Fibroblast of skin of scalp (primary cell): ENCODE data around the gene BAIAP3.
"Not testable (repeated sequence)": the region's sequence is repeated elsewhere in the genome, so short reads cannot be mapped to it uniquely, and the experiment has no call there.

Experiments used
- DNase-seq: peaks from one replicate; pipeline ENCODE4 v3.0.0-alpha.2; 2013

BAIAP3 gene

DNA sequence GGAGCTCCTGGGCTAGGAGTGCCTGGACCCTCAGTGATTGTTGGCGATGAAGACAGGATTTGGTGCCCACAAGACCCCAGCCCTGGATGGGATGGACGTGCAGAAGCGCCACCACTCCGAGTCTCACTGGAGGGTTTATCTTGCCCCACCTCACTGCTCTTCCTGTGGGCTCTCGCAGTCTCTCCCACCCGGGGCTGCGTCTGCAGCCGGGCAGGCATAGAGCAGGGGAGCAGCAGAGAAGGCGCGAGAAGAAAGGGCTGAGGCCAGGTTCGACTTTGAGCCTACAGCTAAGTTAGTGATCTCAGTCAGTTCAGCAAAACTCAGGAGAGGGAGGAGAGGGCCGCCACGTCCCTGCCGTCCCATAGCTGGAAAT, 17.4 kb upstream of the BAIAP3 start:
- DNase-seq = no peak

DNA sequence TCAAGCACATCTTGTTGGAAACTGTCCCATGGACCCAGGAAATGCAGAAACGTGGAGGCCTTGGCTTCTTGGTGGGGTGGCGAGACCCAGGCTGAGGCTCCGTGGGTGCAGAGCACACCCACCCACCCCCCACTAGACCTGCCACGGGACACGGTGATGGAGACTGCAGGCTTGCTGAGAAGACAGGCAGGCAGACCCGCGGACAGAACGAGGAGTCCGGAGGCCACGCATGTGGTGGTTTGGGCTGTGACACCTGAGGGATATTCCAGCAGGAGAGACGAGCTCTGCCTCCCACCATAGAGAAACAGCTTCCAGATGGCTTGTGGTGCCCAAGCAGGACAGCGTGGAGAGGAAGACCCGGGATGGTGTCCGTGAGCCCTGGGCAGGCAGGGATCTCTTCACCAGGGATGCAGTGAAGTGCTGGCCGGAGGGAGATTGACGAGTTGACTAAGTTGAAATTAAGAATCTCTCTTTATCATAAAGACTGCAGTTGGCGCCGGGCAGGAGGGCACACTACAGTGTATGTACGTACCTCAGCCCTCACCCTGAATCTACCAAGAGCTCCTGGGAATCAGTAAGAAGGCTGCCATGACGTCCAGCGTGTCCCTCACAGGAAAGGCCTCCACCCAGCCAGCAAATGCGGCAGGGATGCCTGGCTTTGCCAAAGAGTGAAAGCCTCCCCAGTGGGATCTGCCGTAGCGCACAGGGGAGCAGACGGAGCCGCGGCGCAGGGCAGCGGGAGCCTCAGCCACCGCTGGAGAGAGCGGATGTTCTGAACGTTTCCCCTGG, 15.8 kb upstream of the BAIAP3 start:
- DNase-seq = no peak

DNA sequence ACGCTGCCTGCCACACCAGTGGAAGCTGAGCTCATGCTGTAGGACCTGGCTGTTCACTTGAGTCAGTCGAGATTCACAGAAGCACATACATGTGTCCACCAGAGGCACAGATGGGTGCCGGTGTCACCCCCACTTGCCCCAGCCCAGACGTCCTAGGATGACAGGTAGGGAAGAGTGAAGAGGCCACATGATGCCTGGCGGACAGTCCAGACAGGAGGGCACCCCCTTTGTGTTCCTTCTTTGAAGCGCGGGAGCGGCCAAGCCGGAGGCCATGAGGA, 15.2 kb upstream of the BAIAP3 start:
- no peak for DNase-seq

DNA sequence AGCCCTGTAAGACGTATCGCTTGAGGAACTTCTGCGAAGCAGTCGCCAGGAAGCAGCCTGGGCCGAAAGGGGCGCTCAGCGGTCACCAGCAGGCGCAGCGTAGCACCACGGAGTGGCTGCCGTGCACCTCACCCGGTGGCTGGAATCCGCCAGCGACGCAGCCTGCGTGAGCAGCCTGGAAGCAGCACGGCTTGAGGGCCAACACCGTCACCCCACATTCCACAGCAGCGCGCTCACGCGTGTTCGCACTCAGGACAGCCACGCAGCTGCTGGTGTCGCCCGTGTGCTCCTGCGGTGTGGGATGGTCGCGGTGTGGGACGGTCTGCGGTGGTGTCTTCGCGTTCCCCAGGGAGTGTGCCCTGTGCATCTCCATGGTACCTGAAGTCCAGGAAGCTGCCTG, 14.4 kb upstream of the BAIAP3 start:
- DNase-seq = no peak

DNA sequence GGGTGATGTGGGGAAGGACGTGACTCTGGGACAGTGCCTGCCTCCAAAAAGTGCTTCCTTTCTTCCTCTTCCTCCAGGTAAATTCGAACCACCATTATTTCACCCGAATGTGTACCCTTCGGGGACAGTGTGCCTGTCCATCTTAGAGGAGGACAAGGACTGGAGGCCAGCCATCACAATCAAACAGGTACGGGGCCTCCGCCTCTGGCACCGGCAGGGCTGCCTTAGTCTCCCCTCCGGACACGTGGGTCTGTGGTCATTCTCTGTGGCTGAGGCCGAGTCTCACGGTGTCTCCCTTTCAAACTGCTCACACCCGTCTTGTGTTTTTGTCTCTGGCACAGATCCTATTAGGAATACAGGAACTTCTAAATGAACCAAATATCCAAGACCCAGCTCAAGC, 13.3 kb upstream of the BAIAP3 start:
- no peak for DNase-seq

DNA sequence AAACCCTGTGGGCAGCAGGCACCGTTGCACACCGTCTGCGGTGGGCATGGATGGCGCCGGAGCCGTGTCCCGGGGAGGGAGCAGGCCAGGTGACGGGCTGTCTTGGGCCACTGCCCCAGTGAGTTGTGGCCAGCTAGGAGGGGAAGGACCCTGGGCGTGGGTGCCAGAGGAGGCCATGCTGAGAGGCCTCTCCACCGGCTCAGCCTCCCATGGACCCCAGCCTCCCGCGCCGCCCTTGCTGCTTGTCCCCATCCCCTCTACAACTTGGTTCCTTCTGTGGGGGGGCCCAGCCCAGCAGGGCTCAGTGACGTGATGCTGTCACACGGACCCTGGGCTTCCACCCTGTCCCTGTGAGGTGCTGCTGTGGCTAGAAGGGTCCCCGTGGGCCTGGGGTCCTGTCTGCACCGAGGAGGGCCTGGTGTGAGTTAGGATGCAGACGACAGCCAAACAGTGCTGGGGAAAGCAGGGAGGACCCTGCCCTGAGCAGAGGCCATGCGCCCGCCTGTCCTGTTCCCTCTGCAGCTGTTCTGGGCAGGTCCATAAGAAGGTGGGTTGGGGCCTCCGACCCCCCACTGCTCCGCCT, 12.7 kb upstream of the BAIAP3 start:
- DNase-seq = no peak

DNA sequence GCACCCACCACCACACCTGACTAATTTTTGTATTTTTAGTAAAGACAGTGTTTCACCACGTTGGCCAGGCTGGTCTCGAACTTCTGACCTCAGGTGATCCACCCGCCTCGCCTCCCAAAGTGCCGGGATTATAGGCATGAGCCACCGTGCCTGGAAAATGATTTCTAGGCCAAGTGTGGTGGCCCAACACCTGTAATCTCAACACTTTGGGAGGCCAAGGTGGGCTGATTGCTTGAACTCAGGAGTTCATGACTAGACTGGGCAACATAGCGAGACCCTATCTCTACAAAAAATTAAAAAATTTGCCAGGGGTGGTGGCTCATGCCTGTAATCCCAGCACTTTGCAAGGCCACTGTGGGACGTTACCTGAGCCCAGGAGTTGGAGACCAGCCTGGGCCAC, 11.0 kb upstream of the BAIAP3 start:
- no peak for DNase-seq

DNA sequence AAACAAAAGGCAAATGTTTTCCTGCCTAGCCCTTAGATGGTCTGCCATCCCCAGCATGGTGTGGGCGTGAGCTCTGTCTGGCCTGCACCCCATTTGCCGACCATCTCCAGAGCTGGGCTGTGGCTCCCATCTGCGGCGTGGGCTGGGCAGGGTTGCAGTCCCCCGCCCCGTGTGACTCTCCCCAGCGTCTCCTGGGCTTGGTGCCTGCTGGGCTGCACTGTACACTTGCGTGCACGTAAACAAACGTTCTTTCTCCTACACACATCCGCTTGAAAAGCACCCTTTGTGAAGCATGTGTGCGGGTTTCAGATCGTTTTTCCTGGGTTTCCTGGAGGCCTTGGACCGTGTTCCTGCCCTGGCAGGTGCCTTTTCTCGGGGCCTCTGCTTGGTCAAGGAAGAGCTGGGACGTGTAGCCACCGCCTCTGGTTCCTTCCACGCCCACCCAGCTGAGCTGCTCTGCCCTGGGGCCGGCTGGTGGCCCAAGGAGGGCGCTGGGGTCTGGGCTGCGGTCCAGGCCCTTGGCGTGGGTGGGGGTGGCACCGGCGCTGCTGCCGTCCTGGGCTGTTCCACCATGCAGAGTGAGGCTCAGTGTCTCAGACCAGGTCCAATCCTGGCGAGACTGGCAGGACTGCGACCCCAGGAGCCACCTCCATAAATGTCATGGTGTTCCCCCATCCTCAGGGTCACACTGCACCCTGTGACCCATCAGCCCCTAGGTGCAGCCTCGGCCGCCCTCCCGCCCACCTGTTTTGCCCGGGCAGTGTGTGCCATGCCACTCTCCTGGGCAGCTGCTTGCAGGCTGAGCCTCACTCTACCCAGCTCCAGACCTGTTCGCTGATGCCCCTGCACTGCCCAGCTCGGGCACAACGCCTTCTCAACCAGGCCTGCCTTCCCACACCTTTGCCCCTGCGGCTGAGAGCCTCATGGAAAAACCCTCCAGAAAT, 9.9 kb upstream of the BAIAP3 start:
- no peak for DNase-seq

DNA sequence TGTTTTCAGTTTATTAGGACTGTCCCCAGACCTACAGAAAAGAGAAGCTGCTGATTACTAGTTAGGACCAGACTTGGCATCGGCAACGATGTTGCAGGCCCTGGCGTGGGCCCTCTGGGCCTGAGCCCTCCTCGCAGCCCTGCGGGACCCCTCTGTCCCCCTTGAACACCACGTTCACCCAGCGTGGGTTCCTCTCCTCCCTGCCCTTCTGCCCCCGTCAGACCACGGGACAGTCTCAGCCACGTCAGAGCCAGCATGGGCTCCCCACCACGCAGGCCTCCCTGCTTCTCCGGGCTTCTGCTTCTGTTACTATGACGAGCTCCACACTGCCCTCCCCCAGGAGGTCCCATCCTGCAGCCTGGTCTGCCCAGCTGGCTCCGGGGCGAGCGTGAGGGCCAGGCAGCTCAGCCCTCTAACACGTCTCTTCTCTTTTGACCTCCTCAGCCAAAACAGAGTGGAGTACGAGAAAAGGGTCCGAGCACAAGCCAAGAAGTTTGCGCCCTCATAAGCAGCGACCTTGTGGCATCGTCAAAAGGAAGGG, 9.1 kb upstream of the BAIAP3 start:
- DNase-seq = no peak

DNA sequence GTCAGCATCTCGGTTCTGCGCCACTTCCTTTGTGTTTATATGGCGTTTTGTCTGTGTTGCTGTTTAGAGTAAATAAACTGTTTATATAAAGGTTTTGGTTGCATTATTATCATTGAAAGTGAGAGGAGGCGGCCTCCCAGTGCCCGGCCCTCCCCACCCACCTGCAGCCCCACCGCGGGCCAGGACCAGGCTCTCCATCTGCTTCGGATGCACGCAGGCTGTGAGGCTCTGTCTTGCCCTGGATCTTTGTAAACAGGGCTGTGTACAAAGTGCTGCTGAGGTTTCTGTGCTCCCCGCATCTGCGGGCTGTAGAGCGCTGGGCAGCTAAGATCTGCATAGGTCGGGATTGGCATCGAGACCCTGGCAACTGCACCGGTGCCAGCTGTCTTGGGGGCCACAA, 8.2 kb upstream of the BAIAP3 start:
- no peak for DNase-seq

DNA sequence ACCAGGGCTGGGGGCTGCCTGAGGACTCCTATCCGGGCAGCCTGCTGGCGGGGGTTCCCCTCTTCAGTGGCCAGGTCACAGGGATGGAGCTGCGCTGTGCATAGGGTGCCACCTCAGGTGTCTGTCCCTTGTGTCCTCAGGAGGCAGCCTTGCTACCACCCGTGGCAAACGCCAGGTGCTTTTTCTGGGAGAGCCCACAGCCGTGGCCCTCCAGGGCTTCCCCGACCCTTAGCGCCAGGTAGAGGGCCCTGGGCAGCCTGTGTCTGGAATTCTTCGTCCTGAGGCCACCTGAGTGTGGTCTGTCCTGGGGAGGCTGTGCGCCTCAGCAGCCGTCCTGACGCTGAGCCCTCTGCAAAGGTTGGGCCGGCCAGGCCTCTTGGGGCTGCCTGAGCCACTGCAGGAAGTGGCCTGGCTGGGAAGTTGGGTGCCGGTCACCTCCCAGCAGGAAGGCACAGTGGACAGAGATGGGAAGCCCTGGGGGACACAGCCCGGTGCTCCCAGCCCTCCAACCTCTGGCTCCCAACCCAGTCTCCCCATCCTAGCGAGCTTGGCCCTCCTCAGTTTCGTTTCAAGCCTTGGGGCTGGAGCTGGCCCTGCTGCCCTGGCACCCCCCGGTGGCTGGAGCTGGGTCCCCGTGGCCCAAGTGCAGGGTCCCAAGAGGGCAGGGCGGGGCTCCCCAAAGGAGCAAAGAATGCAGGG, 7.6 kb upstream of the BAIAP3 start:
- DNase-seq = no peak

DNA sequence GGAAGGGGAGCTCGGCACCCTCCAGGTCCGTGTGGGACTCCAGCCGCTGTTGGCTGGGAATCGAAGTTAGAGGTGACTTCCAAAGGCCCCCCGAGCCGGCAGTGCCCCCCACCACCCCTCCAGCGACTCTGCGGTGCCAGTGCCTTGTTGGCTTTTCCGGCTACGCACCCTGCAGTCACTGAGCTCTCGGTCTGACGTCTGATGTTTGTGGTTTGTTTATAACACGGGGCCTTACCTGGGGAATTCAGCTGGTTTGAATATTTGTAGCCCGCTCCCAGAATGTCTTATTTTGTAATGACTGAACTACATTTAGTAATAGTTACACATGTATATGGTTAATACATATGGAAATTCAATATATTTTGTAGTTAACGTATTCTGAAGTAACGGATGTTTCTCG, 7.1 kb upstream of the BAIAP3 start:
- no peak for DNase-seq

DNA sequence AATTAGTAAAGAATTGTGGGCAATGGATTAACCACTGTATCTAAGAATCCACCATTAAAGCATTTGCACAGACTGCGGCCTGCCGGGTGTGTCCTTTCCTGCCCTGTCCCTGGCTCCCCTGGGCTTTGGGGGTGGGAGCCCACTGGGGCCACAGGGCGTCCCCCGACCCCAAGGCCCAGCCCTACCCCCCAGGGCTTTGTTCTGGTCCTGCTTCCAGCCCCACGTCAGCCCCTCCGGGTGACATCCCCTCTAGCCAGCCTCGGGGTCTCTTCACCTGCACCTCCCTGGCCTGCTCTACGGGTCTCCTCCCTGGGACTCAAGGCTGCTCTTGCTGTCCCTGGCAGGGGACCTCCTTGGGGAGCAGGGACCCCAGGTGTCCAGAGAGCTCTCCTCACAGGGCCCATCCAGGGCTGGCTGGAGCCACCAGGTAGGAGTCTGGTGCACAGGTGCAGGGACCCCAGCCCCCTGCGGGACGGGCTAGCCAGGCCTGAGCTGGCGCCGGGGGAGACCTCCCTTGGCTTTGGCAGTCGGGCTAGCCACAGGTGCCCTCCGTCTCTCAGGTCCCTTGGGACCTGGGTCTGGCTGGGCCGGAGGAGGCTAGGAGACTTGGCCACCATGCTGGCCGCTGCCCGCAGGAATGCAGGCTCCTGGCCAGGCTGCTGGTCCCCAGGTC, 6.4 kb upstream of the BAIAP3 start:
- DNase-seq = no peak

DNA sequence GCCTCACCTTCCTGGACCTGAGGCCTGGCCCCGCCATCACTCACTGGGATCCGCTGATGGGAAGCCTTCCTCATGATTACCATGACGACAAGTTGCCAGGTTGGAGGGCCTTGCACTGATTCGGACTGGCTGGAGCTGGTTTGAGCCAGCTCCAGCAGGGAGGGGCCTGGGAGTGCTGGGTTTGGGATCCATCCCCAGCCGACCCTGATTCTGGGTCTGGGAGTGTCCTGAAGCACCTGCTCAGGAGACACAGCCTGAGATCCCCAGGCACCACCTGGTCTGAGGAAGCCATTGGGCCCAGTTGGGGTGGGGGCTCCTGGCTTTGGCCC, 5.9 kb upstream of the BAIAP3 start:
- DNase-seq = no peak

DNA sequence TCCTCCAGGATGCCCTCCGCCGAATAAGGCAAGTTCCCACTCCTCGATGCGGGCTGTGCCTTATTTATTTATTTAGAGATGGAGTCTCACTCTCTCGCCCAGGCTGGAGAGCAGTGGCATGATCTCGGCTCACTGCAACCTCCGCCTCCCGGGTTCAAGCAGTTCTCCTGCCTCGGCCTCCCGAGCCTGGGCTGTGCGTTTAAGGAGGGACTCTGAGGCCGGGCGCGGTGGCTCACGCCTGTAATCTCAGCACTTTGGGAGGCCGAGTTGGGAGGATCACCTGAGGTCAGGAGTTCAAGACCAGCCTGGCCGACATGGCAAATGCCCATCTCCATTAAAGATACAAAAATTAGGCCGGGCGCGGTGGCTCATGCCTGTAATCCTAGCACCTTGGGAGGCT, 5.3 kb upstream of the BAIAP3 start:
- DNase-seq = not testable (repeated sequence)

DNA sequence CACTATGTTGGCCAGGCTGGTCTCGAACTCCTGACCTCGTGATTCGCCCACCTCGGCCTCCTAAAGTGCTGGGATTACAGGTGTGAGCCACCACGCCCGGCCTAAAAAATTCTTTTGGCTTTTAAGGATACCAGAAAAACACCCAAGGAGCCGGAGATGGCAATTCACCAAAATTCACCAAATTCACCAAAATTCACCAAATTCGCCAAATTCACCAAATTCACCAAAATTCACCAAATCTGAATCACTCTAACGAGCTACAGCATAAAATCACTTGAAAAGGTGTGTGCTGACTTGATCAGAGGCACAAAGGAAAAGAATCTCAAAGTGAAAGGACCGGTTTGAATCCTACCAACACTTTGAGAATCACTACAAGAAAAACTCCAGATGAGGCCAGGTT, 4.5 kb upstream of the BAIAP3 start:
- not testable (repeated sequence) for DNase-seq

DNA sequence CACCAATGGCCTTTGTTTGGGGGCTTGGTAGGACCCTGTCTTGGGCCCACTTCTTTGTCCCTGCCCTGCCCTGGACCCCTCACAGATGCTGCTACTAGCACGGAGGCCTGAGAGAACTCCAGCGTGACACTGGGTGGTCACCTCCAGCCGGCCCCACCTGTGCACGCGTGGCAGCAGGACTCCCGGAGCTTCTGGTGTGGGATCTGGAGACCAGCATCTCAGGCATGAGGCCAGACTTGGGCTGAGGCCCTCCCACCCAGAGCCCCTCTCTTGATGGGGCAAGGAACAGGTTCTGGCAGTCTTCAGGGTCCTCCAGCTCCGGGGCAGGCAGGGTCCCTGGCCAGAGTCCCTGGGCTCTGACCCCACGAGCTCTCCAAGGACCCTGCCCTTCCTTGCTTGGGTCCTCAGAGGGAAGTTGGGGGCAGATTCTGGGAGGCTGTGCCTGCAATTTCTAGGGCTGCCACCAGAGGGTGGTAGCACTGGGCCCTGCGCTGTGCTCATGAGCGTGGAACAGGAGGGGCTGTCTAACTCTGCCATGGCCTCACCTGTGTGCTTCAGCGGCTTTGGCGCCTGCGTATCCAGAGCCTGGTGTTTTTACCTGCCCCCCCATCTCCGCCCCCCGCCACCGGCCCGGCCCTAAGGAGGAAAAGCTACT, 3.1 kb upstream of the BAIAP3 start:
- no peak for DNase-seq

DNA sequence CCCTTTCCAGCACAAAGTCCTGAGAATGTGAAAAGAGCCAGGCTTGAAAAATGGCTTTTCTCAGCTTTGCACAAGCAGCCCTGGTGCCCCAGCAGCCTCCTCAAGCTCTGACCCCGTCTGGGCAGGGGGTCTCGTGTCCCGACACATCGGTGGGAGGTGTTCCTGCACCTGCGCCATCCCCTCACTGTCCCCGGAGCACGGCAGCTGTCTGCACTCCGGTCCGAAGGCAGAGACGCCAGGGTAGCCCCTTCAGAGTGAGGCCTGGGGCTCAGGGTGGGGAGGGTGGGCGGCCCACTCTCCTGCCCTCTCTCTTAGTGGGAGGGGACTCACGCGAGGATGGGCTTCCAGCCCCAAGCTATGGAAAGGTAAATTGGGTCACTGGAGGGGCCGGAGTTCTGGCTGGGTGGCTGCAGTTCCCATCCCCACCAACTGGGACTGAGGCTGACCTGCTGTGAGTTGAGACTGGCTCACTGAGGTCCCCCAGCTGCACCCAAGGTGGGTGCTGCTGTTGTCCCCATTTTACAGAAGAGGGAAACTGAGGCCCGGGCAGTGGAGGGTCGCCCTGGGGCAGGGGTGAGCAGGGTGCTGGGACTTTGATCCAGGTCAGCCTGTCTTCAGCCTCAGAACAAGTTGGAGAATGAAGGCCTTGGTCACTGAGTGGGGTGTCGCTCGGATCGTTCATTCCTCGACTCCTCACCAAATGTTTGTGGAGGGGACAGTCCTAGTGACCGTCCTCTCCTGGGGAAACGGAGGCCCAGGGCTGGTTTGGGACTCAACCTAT, 2.3 kb upstream of the BAIAP3 start:
- no peak for DNase-seq

DNA sequence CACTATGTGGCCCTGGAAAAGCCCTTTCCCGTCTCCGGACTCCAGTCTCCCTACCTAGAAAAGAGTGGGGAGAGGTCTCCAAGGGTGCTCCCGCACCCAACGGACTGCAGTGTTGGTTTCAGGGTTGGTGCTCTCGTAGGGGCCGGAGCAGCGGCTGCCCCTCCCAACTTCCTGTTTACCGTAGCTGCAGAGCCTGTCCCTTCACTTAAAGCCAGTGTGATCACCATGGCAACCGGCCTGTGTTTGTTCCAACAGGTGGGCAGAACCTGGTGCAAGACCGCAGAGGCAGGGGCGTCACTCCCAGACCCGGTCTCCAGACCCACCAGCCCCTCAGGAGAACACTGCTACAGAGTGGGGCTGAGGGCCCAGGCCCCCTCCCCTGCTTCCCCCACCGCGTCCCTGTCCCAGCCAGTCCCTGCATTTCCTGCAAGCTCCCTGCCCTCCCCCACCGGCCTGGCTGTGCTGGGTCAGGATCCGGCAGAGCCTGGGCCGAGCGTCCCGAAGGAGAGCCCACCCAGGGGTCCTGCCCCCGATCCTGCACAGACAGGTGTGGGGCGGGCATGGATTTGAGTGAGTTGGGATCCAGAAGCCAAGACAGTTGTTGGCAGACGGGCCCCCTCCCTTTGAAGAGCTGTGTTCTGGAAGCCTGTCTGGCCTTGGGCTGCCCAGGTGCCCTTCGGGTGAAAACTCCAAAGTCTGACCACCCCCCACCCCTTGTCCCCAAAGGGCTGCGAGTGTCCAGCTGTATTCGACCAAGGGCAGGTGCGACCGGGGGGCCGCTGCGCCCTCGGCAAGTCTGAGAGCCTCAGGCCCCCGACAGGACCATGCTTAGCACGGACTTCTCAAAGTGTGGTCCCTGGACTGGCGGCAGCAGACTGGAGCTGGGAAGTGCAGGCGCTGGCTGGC, 1.5 kb upstream of the BAIAP3 start:
- DNase-seq = no peak

DNA sequence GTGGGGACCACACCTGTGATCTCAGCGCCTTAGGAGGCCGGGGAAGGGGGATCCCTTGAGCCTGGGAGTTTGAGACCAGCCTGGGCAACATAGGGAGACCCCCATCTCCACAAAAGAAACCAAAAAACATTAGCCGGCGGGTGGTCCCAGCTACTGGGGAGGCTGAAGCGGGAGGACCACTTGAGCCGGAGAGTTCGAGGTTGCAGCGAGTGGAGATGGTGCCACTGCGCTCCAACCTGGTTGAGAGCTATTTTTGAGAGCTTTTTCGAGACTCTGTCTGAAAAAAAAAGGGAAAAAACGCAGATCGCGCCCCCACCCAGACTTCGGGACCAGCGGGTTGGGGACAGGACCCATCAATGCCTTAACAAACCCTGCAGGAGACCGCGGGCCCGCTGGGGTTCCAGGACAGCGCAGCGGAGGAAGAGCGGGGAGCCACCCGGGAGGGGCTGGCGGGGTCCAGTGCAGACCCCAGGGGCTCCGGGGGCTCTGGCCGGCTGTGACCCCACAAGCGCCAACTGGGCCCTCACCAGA, 762 bp upstream of the BAIAP3 start:
- no peak for DNase-seq
